ENCODE measurements around the gene VEPH1. TPM values are rescaled to one million over a fixed set of nuclear protein-coding genes. Genes with fewer than 3 reads are reported as not detected.

Gene VEPH1
- total and polyA plus RNA-seq, 3 experiments from 2014 or later, result not detected

DNA sequence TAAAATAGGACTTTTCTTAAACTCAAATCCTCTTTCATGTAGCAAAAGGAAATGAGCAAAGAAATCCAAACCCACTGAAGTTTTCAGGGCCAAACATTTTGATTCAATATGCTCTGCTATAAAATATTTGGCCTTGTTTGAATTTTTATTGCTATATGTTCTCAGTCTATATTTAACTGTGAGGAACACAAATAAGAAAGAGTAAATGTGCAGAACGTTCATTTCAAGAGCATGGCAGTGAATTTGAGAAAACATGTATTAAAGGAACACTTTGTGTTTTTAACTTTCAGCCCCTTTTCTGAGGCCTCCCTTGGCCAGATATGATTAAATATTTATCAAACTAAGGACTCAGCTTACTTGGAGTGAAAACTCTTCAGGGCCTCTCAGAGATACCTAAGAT lies 218.5 kb downstream of the VEPH1 start:
- no peaks in the 10 kb centered on the region for H3K36me3 Mint-ChIP-seq
- peaks cover 0 to 1% of the 10 kb centered on the region in 2 donors for H3K27me3 Mint-ChIP-seq
- POLR2A ChIA-PET, result no interaction called here
- no peaks in the 10 kb centered on the region for H3K27me3 ChIP-seq (ENCODE audit: insufficient read depth, low read length, poor library complexity, severe bottlenecking)
- H3K9me3 Mint-ChIP-seq, result no peaks in the 10 kb centered on the region
- CTCF ChIA-PET, result no interaction called here
- H3K4me3 Mint-ChIP-seq, result no peak overlapping the region
- H3K36me3 ChIP-seq (ENCODE audit: insufficient read depth, low read length), result no peaks in the 10 kb centered on the region
- no peak for DNase-seq
- H3K27ac Mint-ChIP-seq, result no peak overlapping the region
- no peak overlapping the region for H3K4me3 ChIP-seq (ENCODE audit: low read length)
- no peak overlapping the region for H3K27ac ChIP-seq (ENCODE audit: low read depth, low read length)
- H3K4me1 Mint-ChIP-seq, result no peaks in the 10 kb centered on the region
- H3K9me3 ChIP-seq (ENCODE audit: low read length), result no peaks in the 10 kb centered on the region
- no peaks in the 10 kb centered on the region for H3K4me1 ChIP-seq (ENCODE audit: insufficient read depth, low read length)

DNA sequence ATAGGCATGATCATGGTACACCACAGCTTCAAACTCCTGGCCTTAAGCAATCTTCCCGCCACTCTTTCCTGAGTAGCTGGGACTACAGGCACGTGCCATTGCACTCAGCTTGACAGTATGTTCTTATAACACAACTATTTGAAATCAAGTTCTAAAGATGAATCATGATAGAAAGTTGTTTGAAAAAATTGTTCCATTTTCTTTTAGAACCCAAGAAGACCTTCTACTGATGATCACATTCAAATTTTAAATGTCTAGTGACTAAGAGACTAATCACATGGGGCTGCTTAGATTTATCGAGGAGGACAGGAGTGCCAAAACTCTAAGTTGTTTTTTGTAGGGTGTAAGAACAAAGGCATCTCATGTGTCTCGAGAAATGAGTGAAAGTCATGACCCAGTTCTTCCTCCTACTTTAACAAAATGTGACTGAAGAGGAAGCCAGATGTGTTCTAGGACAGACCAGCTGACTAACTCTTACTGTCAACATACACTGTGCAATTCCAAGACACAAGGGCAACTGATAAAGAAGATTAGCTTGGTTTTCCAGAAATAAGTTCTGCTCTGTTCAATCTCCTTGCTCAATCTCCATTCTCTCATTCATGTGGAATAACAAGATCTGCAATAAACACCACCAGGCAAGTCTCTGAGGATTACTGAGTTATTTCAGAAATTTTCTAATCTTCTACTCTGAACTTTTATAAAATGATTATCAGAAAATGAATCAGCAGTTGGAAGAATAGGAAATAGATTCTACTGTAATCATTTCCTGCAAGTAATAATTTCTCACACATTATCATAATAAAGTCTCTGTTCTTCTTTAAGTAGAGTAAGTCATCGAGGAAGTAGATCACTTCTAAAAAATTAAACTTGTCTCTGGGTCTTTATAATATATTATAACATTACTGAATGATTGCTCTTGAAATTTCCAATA lies 220.7 kb downstream of the VEPH1 start:
- no peak overlapping the region for H3K4me3 ChIP-seq (ENCODE audit: low read length)
- no peaks in the 10 kb centered on the region for H3K4me1 Mint-ChIP-seq
- no peaks in the 10 kb centered on the region for H3K27me3 Mint-ChIP-seq
- CTCF ChIA-PET, result no interaction called here
- no peaks in the 10 kb centered on the region for H3K36me3 ChIP-seq (ENCODE audit: insufficient read depth, low read length)
- no peaks in the 10 kb centered on the region for H3K9me3 Mint-ChIP-seq
- DNase-seq, result no peak
- no peaks in the 10 kb centered on the region for H3K36me3 Mint-ChIP-seq
- no peak overlapping the region for H3K27ac Mint-ChIP-seq
- no peaks in the 10 kb centered on the region for H3K4me1 ChIP-seq (ENCODE audit: insufficient read depth, low read length)
- no peaks in the 10 kb centered on the region for H3K27me3 ChIP-seq (ENCODE audit: insufficient read depth, low read length, poor library complexity, severe bottlenecking)
- no peak overlapping the region for H3K27ac ChIP-seq (ENCODE audit: low read depth, low read length)
- POLR2A ChIA-PET, result no interaction called here
- H3K4me3 Mint-ChIP-seq, result no peak overlapping the region
- no peaks in the 10 kb centered on the region for H3K9me3 ChIP-seq (ENCODE audit: low read length)

DNA sequence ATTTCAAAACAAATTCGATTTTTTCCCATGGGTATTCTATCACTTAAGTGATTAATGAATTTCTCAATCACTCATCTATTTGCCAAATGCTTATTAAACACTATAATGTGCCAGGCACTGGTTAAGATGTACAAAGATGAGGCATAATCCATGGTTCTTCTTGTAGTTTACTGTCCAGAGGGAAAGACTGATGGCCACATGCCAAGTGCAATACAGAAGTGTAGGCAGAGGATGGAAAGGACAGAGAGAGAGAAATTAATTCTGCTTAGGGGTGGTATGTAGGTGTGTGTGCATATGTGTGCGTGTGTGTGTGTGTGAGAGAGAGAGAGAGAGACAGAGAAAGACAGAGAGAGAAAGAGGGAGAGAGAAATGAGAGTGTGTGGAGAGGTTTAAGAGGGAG lies 222.4 kb downstream of the VEPH1 start:
- POLR2A ChIA-PET, result no interaction called here

GRCh38 chr3:157280354-157280753 lies 222.9 kb downstream of the VEPH1 start:
- peaks cover 0 to 3% (median 0%) of the 10 kb centered on the region in 3 donors for H3K36me3 Mint-ChIP-seq
- no peak overlapping the region for H3K27ac Mint-ChIP-seq
- Histone ChIP-seq H3K27me3 (ENCODE audit: insufficient read depth, low read length, poor library complexity, severe bottlenecking) (no peaks in the 10 kb centered on the region), H3K4me1 (ENCODE audit: insufficient read depth, low read length) (no peaks in the 10 kb centered on the region), H3K4me3 (ENCODE audit: low read length) (no peak overlapping the region), H3K9me3 (ENCODE audit: low read length) (no peaks in the 10 kb centered on the region), H3K27ac (ENCODE audit: low read depth, low read length) (no peak overlapping the region), H3K36me3 (ENCODE audit: insufficient read depth, low read length) (no peaks in the 10 kb centered on the region)
- no peaks in the 10 kb centered on the region for H3K9me3 Mint-ChIP-seq
- CTCF ChIA-PET, result no interaction called here
- no peak for DNase-seq
- peaks cover 1 to 3% of the 10 kb centered on the region in 2 donors for H3K27me3 Mint-ChIP-seq
- no peak overlapping the region for H3K4me3 Mint-ChIP-seq
- no peaks in the 10 kb centered on the region for H3K4me1 Mint-ChIP-seq
- POLR2A ChIA-PET, result no interaction called here

More for the DNA sequence above, 222.4 kb downstream of the VEPH1 start:
- Histone ChIP-seq H3K9me3 (ENCODE audit: low read length) (no peaks in the 10 kb centered on the region), H3K27ac (ENCODE audit: low read depth, low read length) (no peak overlapping the region), H3K27me3 (ENCODE audit: insufficient read depth, low read length, poor library complexity, severe bottlenecking) (no peaks in the 10 kb centered on the region), H3K4me3 (ENCODE audit: low read length) (no peak overlapping the region), H3K36me3 (ENCODE audit: insufficient read depth, low read length) (no peaks in the 10 kb centered on the region), H3K4me1 (ENCODE audit: insufficient read depth, low read length) (no peaks in the 10 kb centered on the region)
- Mint-ChIP-seq H3K4me1 (no peaks in the 10 kb centered on the region), H3K27ac (no peak overlapping the region), H3K4me3 (no peak overlapping the region), H3K27me3 (peaks cover 1 to 3% of the 10 kb centered on the region in 2 donors), H3K9me3 (no peaks in the 10 kb centered on the region), H3K36me3 (peaks cover 0 to 3% (median 0%) of the 10 kb centered on the region in 3 donors)
- no peak for DNase-seq
- CTCF ChIA-PET, result no interaction called here

DNA sequence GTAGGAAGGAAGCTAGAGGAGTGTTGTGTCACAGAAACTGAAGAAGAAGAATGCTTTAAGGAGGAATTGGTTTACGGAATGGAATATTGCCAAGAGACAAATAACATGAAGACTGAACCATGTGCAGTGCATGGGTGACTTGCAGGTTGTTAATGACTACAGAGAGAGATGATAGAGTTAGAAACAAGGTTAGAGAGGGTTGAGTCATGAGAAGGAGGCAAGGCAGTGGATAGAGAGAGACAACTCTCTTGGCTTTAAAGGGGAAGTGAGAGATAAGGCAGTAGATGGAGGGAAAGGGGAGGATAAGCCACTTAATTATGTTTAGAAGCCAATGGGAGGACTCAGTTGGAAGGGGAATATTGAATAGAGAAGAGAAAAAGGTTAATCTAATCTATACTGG lies 224.0 kb downstream of the VEPH1 start:
- no peak for DNase-seq
- peaks cover 0 to 3% (median 0%) of the 10 kb centered on the region in 3 donors for H3K36me3 Mint-ChIP-seq
- Histone ChIP-seq H3K4me3 (ENCODE audit: low read length) (no peak overlapping the region), H3K4me1 (ENCODE audit: insufficient read depth, low read length) (no peaks in the 10 kb centered on the region), H3K27me3 (ENCODE audit: insufficient read depth, low read length, poor library complexity, severe bottlenecking) (no peaks in the 10 kb centered on the region), H3K9me3 (ENCODE audit: low read length) (no peaks in the 10 kb centered on the region), H3K36me3 (ENCODE audit: insufficient read depth, low read length) (no peaks in the 10 kb centered on the region), H3K27ac (ENCODE audit: low read depth, low read length) (no peak overlapping the region)
- H3K4me1 Mint-ChIP-seq, result no peaks in the 10 kb centered on the region
- no peak overlapping the region for H3K4me3 Mint-ChIP-seq
- peaks cover 1 to 3% of the 10 kb centered on the region in 2 donors for H3K27me3 Mint-ChIP-seq
- no peak overlapping the region for H3K27ac Mint-ChIP-seq
- CTCF ChIA-PET, result no interaction called here
- POLR2A ChIA-PET, result no interaction called here
- H3K9me3 Mint-ChIP-seq, result no peaks in the 10 kb centered on the region

GRCh38 chr3:157276801-157277200 lies 226.4 kb downstream of the VEPH1 start:
- H3K4me1 ChIP-seq (ENCODE audit: insufficient read depth, low read length), result no peaks in the 10 kb centered on the region
- no peak overlapping the region for H3K4me3 Mint-ChIP-seq
- no peaks in the 10 kb centered on the region for H3K9me3 ChIP-seq (ENCODE audit: low read length)
- no peaks in the 10 kb centered on the region for H3K36me3 ChIP-seq (ENCODE audit: insufficient read depth, low read length)
- no peak for DNase-seq
- peaks cover 0 to 3% (median 0%) of the 10 kb centered on the region in 3 donors for H3K36me3 Mint-ChIP-seq
- POLR2A ChIA-PET, result no interaction called here
- H3K27ac ChIP-seq (ENCODE audit: low read depth, low read length), result no peak overlapping the region
- no peaks in the 10 kb centered on the region for H3K9me3 Mint-ChIP-seq
- no peak overlapping the region for H3K27ac Mint-ChIP-seq
- no peaks in the 10 kb centered on the region for H3K4me1 Mint-ChIP-seq
- peaks cover 1 to 3% of the 10 kb centered on the region in 2 donors for H3K27me3 Mint-ChIP-seq
- no peaks in the 10 kb centered on the region for H3K27me3 ChIP-seq (ENCODE audit: insufficient read depth, low read length, poor library complexity, severe bottlenecking)
- CTCF ChIA-PET, result no interaction called here
- H3K4me3 ChIP-seq (ENCODE audit: low read length), result no peak overlapping the region

DNA sequence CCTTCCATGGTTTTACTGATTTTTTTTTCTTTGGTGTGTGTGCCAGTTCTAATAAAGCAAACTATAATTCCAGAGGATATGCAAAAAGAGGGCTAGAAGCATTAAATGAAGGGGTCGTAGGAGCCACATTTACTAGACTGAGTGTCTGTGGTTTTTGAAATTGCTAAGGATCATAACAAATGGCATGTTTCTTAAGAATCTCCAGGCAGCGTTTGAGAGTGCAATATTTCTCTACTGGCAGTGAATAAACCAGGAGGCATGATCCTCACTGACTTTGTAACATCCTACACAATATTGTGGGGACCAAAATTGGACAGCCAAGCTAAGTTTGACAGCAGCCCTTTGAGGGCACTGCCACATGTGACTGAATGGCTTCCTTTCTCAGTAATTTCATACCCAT lies 227.4 kb downstream of the VEPH1 start:
- no peaks in the 10 kb centered on the region for H3K4me1 ChIP-seq (ENCODE audit: insufficient read depth, low read length)
- no peak for DNase-seq
- Mint-ChIP-seq H3K9me3 (no peaks in the 10 kb centered on the region), H3K4me1 (no peaks in the 10 kb centered on the region), H3K4me3 (no peak overlapping the region), H3K27me3 (peaks cover 1 to 3% of the 10 kb centered on the region in 2 donors), H3K27ac (no peak overlapping the region), H3K36me3 (peaks cover 0 to 3% (median under 1%) of the 10 kb centered on the region in 3 donors)
- H3K27ac ChIP-seq (ENCODE audit: low read depth, low read length), result no peak overlapping the region
- H3K4me3 ChIP-seq (ENCODE audit: low read length), result no peak overlapping the region
- CTCF ChIA-PET, result no interaction called here
- POLR2A ChIA-PET, result no interaction called here
- no peaks in the 10 kb centered on the region for H3K27me3 ChIP-seq (ENCODE audit: insufficient read depth, low read length, poor library complexity, severe bottlenecking)
- H3K9me3 ChIP-seq (ENCODE audit: low read length), result no peaks in the 10 kb centered on the region
- H3K36me3 ChIP-seq (ENCODE audit: insufficient read depth, low read length), result no peaks in the 10 kb centered on the region

DNA sequence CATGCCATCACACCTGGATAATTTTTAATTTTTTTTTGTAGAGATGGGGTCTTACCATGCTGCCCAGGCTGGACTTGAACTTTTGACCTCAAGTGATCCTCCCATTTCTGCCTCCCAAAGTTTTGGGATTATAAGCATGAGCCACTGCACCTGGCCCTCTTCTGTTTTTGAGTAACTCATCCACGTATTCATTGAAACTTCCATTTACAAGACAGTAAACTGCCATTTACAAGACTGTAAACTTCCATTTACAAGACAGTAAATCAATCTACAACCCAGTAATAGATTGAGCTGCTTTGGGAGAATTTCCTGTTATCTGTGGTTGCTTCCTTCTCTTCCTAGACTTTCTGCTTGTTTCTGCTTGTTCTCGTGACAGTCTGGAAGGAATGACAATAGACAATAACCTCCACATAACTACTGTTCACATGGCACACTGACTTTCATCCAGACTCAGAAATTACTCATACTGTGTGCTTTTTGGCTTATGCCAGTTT lies 228.5 kb downstream of the VEPH1 start:
- Histone ChIP-seq H3K4me1 (ENCODE audit: insufficient read depth, low read length) (no peaks in the 10 kb centered on the region), H3K36me3 (ENCODE audit: insufficient read depth, low read length) (no peaks in the 10 kb centered on the region), H3K27ac (ENCODE audit: low read depth, low read length) (no peak overlapping the region), H3K9me3 (ENCODE audit: low read length) (no peaks in the 10 kb centered on the region), H3K27me3 (ENCODE audit: insufficient read depth, low read length, poor library complexity, severe bottlenecking) (no peaks in the 10 kb centered on the region), H3K4me3 (ENCODE audit: low read length) (no peak overlapping the region)
- DNase-seq, result no peak
- Mint-ChIP-seq H3K27me3 (peaks cover 1 to 3% of the 10 kb centered on the region in 2 donors), H3K27ac (no peak overlapping the region), H3K4me1 (no peaks in the 10 kb centered on the region), H3K36me3 (peaks cover 0 to 3% (median 2%) of the 10 kb centered on the region in 3 donors), H3K4me3 (no peak overlapping the region), H3K9me3 (no peaks in the 10 kb centered on the region)
- ChIA-PET CTCF (no interaction called here), POLR2A (no interaction called here)

Data from CD8-positive, alpha-beta memory T cell (primary cell).